HG02678 (cell line): ENCODE measurements around the gene DHRS3.

Source experiments
- ATAC-seq: cut with Tn5 transposase; IDR thresholded peaks from one replicate; pipeline ENCODE4 v1.9.1; 2021; ENCODE audit warnings: mild to moderate bottlenecking, moderate library complexity; ENCODE audit not compliant: unreplicated experiment

DHRS3 gene

GRCh38 chr1:12640237-12640957, 22.4 kb upstream of the DHRS3 start:
- ATAC-seq: no peak

GRCh38 chr1:12637693-12638092, 19.7 kb upstream of the DHRS3 start:
- no peak for ATAC-seq

- no peak for ATAC-seq
Observed at GRCh38 chr1:12636098-12636950, 18.3 kb upstream of the DHRS3 start.

GRCh38 chr1:12634696-12635202, 16.7 kb upstream of the DHRS3 start:
- ATAC-seq: no peak

GRCh38 chr1:12634156-12634555, 16.1 kb upstream of the DHRS3 start:
- ATAC-seq: no peak

- no peak for ATAC-seq
Observed at GRCh38 chr1:12631571-12631970, 13.6 kb upstream of the DHRS3 start.

- no peak for ATAC-seq
Observed at GRCh38 chr1:12630946-12631530, 13.0 kb upstream of the DHRS3 start.

- no peak for ATAC-seq
Observed at GRCh38 chr1:12629985-12630760, 12.2 kb upstream of the DHRS3 start.

- ATAC-seq: no peak
Observed at GRCh38 chr1:12629511-12629956, 11.5 kb upstream of the DHRS3 start.

- no peak for ATAC-seq
Observed at GRCh38 chr1:12627296-12627695, 9.3 kb upstream of the DHRS3 start.

- no peak for ATAC-seq
Observed at GRCh38 chr1:12626888-12627287, 8.9 kb upstream of the DHRS3 start.

- ATAC-seq: no peak
Observed at GRCh38 chr1:12625276-12625675, 7.3 kb upstream of the DHRS3 start.

- ATAC-seq: no peak
Observed at GRCh38 chr1:12622506-12622905, 4.5 kb upstream of the DHRS3 start.

- no peak for ATAC-seq
Observed at GRCh38 chr1:12621346-12622335, 3.6 kb upstream of the DHRS3 start.

GRCh38 chr1:12620931-12621330, 2.9 kb upstream of the DHRS3 start:
- no peak for ATAC-seq

GRCh38 chr1:12620488-12620865, 2.5 kb upstream of the DHRS3 start:
- ATAC-seq: no peak

GRCh38 chr1:12619792-12620487, 1.9 kb upstream of the DHRS3 start:
- no peak for ATAC-seq

GRCh38 chr1:12618965-12619791, 1.2 kb upstream of the DHRS3 start:
- no peak for ATAC-seq
